Ectodermal cell (in vitro differentiated cells): ENCODE data around the gene PPP1R15A.
"Not testable (repeated sequence)": the region's sequence is repeated elsewhere in the genome, so short reads cannot be mapped to it uniquely, and the experiment has no call there.

Experiments used
- H3K27ac ChIP-seq: 2 replicates; pipeline ENCODE4 v1.7.0; 2013; ENCODE audit warnings: mild to moderate bottlenecking, low read depth, low read length; ENCODE audit not compliant: insufficient read depth, poor library complexity, severe bottlenecking
- H3K27me3 ChIP-seq: 2 replicates; pipeline ENCODE4 v1.7.0; 2013; ENCODE audit warnings: mild to moderate bottlenecking, low read length; ENCODE audit not compliant: insufficient read depth, control insufficient read depth, poor library complexity, severe bottlenecking
- H3K36me3 ChIP-seq: one replicate; pipeline ENCODE4 v1.7.0; 2013; ENCODE audit warnings: low read length; ENCODE audit not compliant: control insufficient read depth, insufficient read depth
- H3K4me1 ChIP-seq: one replicate; pipeline ENCODE4 v1.7.0; 2013; ENCODE audit warnings: low read length; ENCODE audit not compliant: control insufficient read depth, insufficient read depth
- H3K4me3 ChIP-seq: 2 replicates; pipeline ENCODE4 v1.7.0; 2013; ENCODE audit warnings: low read depth, low read length, control low read depth; ENCODE audit not compliant: insufficient read depth
- H3K9me3 ChIP-seq: 2 replicates; pipeline ENCODE4 v1.7.0; 2013; ENCODE audit warnings: mild to moderate bottlenecking, low read length, moderate library complexity; ENCODE audit not compliant: control insufficient read depth
- WGBS, 2 experiments: methylation state at CpG; one replicate each; pipeline ENCODE4 v1.1.7; 2013; ENCODE audit warnings: missing lambda C conversion rate in 2 of 2; 5-methylcytosine and 5-hydroxymethylcytosine counted together

Gene PPP1R15A

GRCh38 chr19:48871471-48872181, 595 bp upstream of the PPP1R15A start:
- H3K4me3 ChIP-seq, H3K9me3 ChIP-seq, H3K27me3 ChIP-seq, H3K27ac ChIP-seq: not testable (repeated sequence)
- H3K36me3 ChIP-seq: peaks cover 20% of the 10 kb centered on the region
- WGBS, 2 experiments: 88 to 89% methylated on average over 25 to 30 of the region's 31 CpGs
- H3K4me1 ChIP-seq: peaks cover 43% of the 10 kb centered on the region

- H3K4me1 ChIP-seq: peaks cover 29% of the 10 kb centered on the region
- peak overlapping the region; percentile 99 for H3K27ac ChIP-seq
- H3K4me3 ChIP-seq: peak overlapping the region; percentile 96
- H3K27me3 ChIP-seq: no peaks in the 10 kb centered on the region
- 18% methylated on average over 14 of the region's 14 CpGs for WGBS, 2 experiments
- peaks cover 20% of the 10 kb centered on the region for H3K36me3 ChIP-seq
- no peaks in the 10 kb centered on the region for H3K9me3 ChIP-seq
Measured at GRCh38 chr19:48872884-48873475, 759 bp downstream of the PPP1R15A start.

- 93% methylated on average over 14 of the region's 14 CpGs for WGBS, 2 experiments
- Histone ChIP-seq H3K36me3 (peaks cover 20% of the 10 kb centered on the region), H3K27ac (peak overlapping the region; percentile 99), H3K27me3 (no peaks in the 10 kb centered on the region), H3K4me1 (peaks cover 23% of the 10 kb centered on the region), H3K9me3 (no peaks in the 10 kb centered on the region), H3K4me3 (peak overlapping the region; percentile 96)
Measured at GRCh38 chr19:48873476-48874302, 1.5 kb downstream of the PPP1R15A start.

- Histone ChIP-seq H3K27ac (no peak overlapping the region), H3K36me3 (peaks cover 20% of the 10 kb centered on the region), H3K4me3 (peak overlapping the region; percentile 20), H3K4me1 (peaks cover 20% of the 10 kb centered on the region), H3K27me3 (no peaks in the 10 kb centered on the region), H3K9me3 (no peaks in the 10 kb centered on the region)
- WGBS, 2 experiments: 91 to 94% methylated on average over 17 of the region's 17 CpGs
Measured at GRCh38 chr19:48874303-48875135, 2.3 kb downstream of the PPP1R15A start.

- not testable (repeated sequence) for H3K4me3 ChIP-seq
- 96 to 97% methylated on average over 30 of the region's 30 CpGs for WGBS, 2 experiments
Measured at GRCh38 chr19:48876043-48876981, 4.1 kb downstream of the PPP1R15A start.

GRCh38 chr19:48877855-48878195, 5.6 kb downstream of the PPP1R15A start:
- Histone ChIP-seq H3K4me1 (peaks cover 24% of the 10 kb centered on the region), H3K36me3 (peaks cover 20% of the 10 kb centered on the region), H3K27ac (no peak overlapping the region), H3K9me3 (no peaks in the 10 kb centered on the region), H3K4me3 (no peak overlapping the region), H3K27me3 (no peaks in the 10 kb centered on the region)
- 96 to 97% methylated on average over 6 of the region's 6 CpGs for WGBS, 2 experiments

More at GRCh38 chr19:48876043-48876981, 4.1 kb downstream of the PPP1R15A start:
- H3K27ac ChIP-seq, H3K9me3 ChIP-seq, H3K27me3 ChIP-seq: not testable (repeated sequence)
- Histone ChIP-seq H3K4me1 (peaks cover 24% of the 10 kb centered on the region), H3K36me3 (peaks cover 20% of the 10 kb centered on the region)

- no peak overlapping the region for H3K4me3 ChIP-seq
- H3K36me3 ChIP-seq: peaks cover 20% of the 10 kb centered on the region
- WGBS, 2 experiments: 92 to 95% methylated on average over 11 of the region's 11 CpGs
- no peaks in the 10 kb centered on the region for H3K9me3 ChIP-seq
- H3K27ac ChIP-seq: no peak overlapping the region
- H3K27me3 ChIP-seq: no peaks in the 10 kb centered on the region
- peaks cover 21% of the 10 kb centered on the region for H3K4me1 ChIP-seq
Measured at GRCh38 chr19:48878196-48879024, 6.2 kb downstream of the PPP1R15A start.

- no peak overlapping the region for H3K27ac ChIP-seq
- H3K4me1 ChIP-seq: peaks cover 14% of the 10 kb centered on the region
- H3K36me3 ChIP-seq: peaks cover 15% of the 10 kb centered on the region
- no peaks in the 10 kb centered on the region for H3K27me3 ChIP-seq
- H3K9me3 ChIP-seq: no peaks in the 10 kb centered on the region
- WGBS, 2 experiments: 89 to 91% methylated on average over 13 of the region's 13 CpGs
- no peak overlapping the region for H3K4me3 ChIP-seq
Measured at GRCh38 chr19:48879025-48879637, 6.9 kb downstream of the PPP1R15A start.
